K562 (cell line): ENCODE results near the gene GATA6. TPM values are rescaled to one million over a fixed set of nuclear protein-coding genes. Genes with fewer than 3 reads are reported as not detected.

Source experiments
- CBFA2T3 ChIP-seq: fragments of 450-650 bp; IDR thresholded peaks from 2 replicates; pipeline ENCODE4 v1.6.1; 2017
- CREB3L1 ChIP-seq: fragments of 450-650 bp; IDR thresholded peaks from 2 replicates; pipeline ENCODE4 v1.6.1; 2014; ENCODE audit warnings: low read depth, mild to moderate bottlenecking, moderate library complexity, borderline replicate concordance
- FOXJ2 ChIP-seq: fragments of 200-800 bp; sonication (Bioruptor generic); IDR thresholded peaks from 2 replicates; pipeline ENCODE4 v1.6.1; 2016; ENCODE audit warnings: missing genetic modification characterization, missing compliant biosample characterization
- GMEB1 ChIP-seq: fragments of 250-450 bp; sonication (Bioruptor Pico); IDR thresholded peaks from 2 replicates; pipeline ENCODE4 v1.4.0; 2020; ENCODE audit warnings: mild to moderate bottlenecking
- MXD1 ChIP-seq: fragments of 250-450 bp; sonication (Bioruptor Pico); IDR thresholded peaks from 2 replicates; pipeline ENCODE4 v1.8.0; 2021; ENCODE audit warnings: borderline replicate concordance, mild to moderate bottlenecking, moderate library complexity; ENCODE audit not compliant: poor library complexity, severe bottlenecking
- MYNN ChIP-seq, 2 experiments: sonication (generic); formaldehyde crosslinking in 1 of 2; IDR thresholded peaks; 2 replicates each; pipeline versions ENCODE4 v1.5.0 to v1.6.1; 2016 to 2020; ENCODE audit warnings: antibody characterized with exemption in 1 of 2, missing genetic modification reagents in 1 of 2
- NR4A1 ChIP-seq, 2 experiments: fragments of 250-450 bp in 1 of 2; fragments of 450-650 bp in 1 of 2; sonication (Bioruptor Pico) in 1 of 2; IDR thresholded peaks; 2 replicates each; pipeline versions ENCODE4 v1.4.0 to v1.6.1; 2016 to 2020; ENCODE audit warnings: mild to moderate bottlenecking in 2 of 2, missing compliant biosample characterization in 1 of 2, missing genetic modification characterization in 1 of 2, moderate library complexity in 1 of 2
- NRF1 ChIP-seq, 2 experiments: fragments of 450-650 bp; IDR thresholded peaks in 1 of 2; conservative IDR thresholded peaks in 1 of 2; 2 replicates each; pipeline ENCODE4 v1.6.1; 2014; ENCODE audit warnings: mild to moderate bottlenecking in 2 of 2
- PHF20 ChIP-seq: fragments of 450-650 bp; IDR thresholded peaks from 2 replicates; pipeline ENCODE4 v1.6.1; 2018; ENCODE audit not compliant: partially characterized antibody
- TAL1 ChIP-seq: fragments of 450-650 bp; IDR thresholded peaks from 2 replicates; pipeline ENCODE4 v1.6.1; 2016; ENCODE audit warnings: mild to moderate bottlenecking
- VEZF1 ChIP-seq: fragments of 200-800 bp; sonication (Bioruptor generic); IDR thresholded peaks from 2 replicates; pipeline ENCODE4 v1.6.1; 2017; ENCODE audit warnings: missing genetic modification characterization, missing compliant biosample characterization
- ZFP30 ChIP-seq: fragments of 250-450 bp; sonication (Bioruptor Pico); IDR thresholded peaks from 2 replicates; pipeline ENCODE4 v1.8.0; 2022; ENCODE audit warnings: moderate library complexity, mild to moderate bottlenecking, inconsistent platforms, borderline replicate concordance
- ZFP91 ChIP-seq: sonication (generic); formaldehyde crosslinking; IDR thresholded peaks from 2 replicates; pipeline ENCODE4 v1.8.0; 2022; ENCODE audit warnings: mild to moderate bottlenecking, missing genetic modification reagents
- ZNF592 ChIP-seq: fragments of 450-650 bp; IDR thresholded peaks from 2 replicates; pipeline ENCODE4 v1.6.1; 2017; ENCODE audit warnings: antibody characterized with exemption, mild to moderate bottlenecking
- polyA plus RNA-seq, 8 experiments: library from polyadenylated mRNA; depleted of rRNA in 4 of 8; stranded (reverse) in 5 of 8; unstranded in 3 of 8; fragments of >200 nt; fragmentation: Nextera tagmentation in 2 of 8; fragmentation: Illumina TruSeq in 1 of 8; extraction: Ambion mirVana in 2 of 8; extraction: Trizol in 1 of 8; gene quantifications; 2 replicates each; pipeline versions ENCODE4 v1.2.1 to v1.2.3, GENCODE V29; 2011 to 2014; ENCODE audit warnings: inconsistent platforms in 1 of 8, missing spikeins in 1 of 8
- total RNA-seq, 7 experiments: library from RNA; depleted of rRNA in 6 of 7; stranded (reverse); fragments of >200 nt in 6 of 7; fragmentation: Illumina TruSeq in 2 of 7; extraction: Trizol in 2 of 7; gene quantifications; 2 replicates each; pipeline versions ENCODE4 v1.2.1 to v1.2.3, GENCODE V29; 2011 to 2021; ENCODE audit warnings: low replicate concordance in 1 of 7

Gene GATA6
- total and polyA plus RNA-seq, 9 of the 15 experiments (the other 6 are each of a cell fraction or from before 2014, with no cell fraction given), result 0.01 to 0.24 (median 0.16) TPM; not detected in 5

- TF ChIP-seq PHF20 (no peak), MYNN (IDR thresholded peaks at IDR 0.05) (no peak), MYNN (CRISPR knock-in tag; IDR thresholded peaks at IDR 0.05) (no peak), NR4A1 (CRISPR knock-in tag; IDR thresholded peaks at IDR 0.05) (no peak), NR4A1 (tag; IDR thresholded peaks at IDR 0.05) (no peak), NRF1 (conservative IDR thresholded peaks at IDR 0.05 in 1 of 2, IDR thresholded peaks at IDR 0.05 in 1 of 2) (peak; percentile 38 to 43; a peak in 2 of 4 replicates), ZFP30 (CRISPR knock-in tag) (no peak), CREB3L1 (no peak), FOXJ2 (tag) (no peak), MXD1 (no peak), ZNF592 (no peak), GMEB1 (no peak), ZFP91 (CRISPR knock-in tag) (no peak), CBFA2T3 (0 out of 2 replicates have a peak, but pooled peaks have one; percentile 6), TAL1 (no peak), VEZF1 (peak; percentile 46)
Observed at GRCh38 chr18:22223254-22223964, 54.0 kb downstream of the GATA6 start (continued).
